ENCODE data around the gene RBM28.

- TF ChIP-seq CTCF (IDR thresholded peaks at IDR 0.05) (no peak), POLR2AphosphoS5 (IDR thresholded peaks at IDR 0.05) (no peak), POLR2A (IDR thresholded peaks at IDR 0.05) (no peak)
Observed at GRCh38 chr7:128380483-128381106, 36.9 kb upstream of the RBM28 start.
